Smooth muscle cell (in vitro differentiated cells): ENCODE data around the gene NAIF1. TPM values are rescaled to one million over a fixed set of nuclear protein-coding genes. Genes with fewer than 3 reads are reported as not detected.

Experiments
- DNase-seq: peaks from one replicate; lab custom pipeline; 2025; ENCODE audit not compliant: unreplicated experiment; lab: John Stamatoyannopoulos, UW
- H2AFZ ChIP-seq: fragments of 200-600 bp; sonication (generic); 2 replicates; pipeline ENCODE4 v1.6.0; 2016; ENCODE audit warnings: antibody characterized with exemption, low read depth, mild to moderate bottlenecking
- H3F3A ChIP-seq: fragments of 200-600 bp; sonication (generic); 2 replicates; pipeline ENCODE4 v1.6.0; 2017; ENCODE audit warnings: antibody characterized with exemption, low read depth
- H3K27ac ChIP-seq: fragments of 200-600 bp; sonication (generic); 2 replicates; pipeline ENCODE4 v1.5.1; 2016; ENCODE audit warnings: low read depth, mild to moderate bottlenecking
- H3K27me3 ChIP-seq: fragments of 200-600 bp; sonication (generic); 2 replicates; pipeline ENCODE4 v1.6.1; 2016; ENCODE audit warnings: low read depth, mild to moderate bottlenecking
- H3K36me3 ChIP-seq: fragments of 200-600 bp; sonication (generic); 2 replicates; pipeline ENCODE4 v1.5.1; 2016; ENCODE audit warnings: low read depth
- H3K4me1 ChIP-seq: fragments of 200-600 bp; sonication (generic); 2 replicates; pipeline ENCODE4 v1.5.1; 2016; ENCODE audit warnings: low read depth
- H3K4me2 ChIP-seq: fragments of 200-600 bp; sonication (generic); 2 replicates; pipeline ENCODE4 v1.6.0; 2016; ENCODE audit warnings: mild to moderate bottlenecking
- H3K4me3 ChIP-seq: fragments of 200-600 bp; sonication (generic); 2 replicates; pipeline ENCODE4 v1.5.1; 2016; ENCODE audit warnings: mild to moderate bottlenecking
- H3K79me2 ChIP-seq: fragments of 200-600 bp; sonication (generic); 2 replicates; pipeline ENCODE4 v1.6.0; 2016; ENCODE audit warnings: low read depth, mild to moderate bottlenecking
- H3K9ac ChIP-seq: fragments of 200-600 bp; sonication (generic); 2 replicates; pipeline ENCODE4 v1.6.0; 2016; ENCODE audit warnings: low read depth
- H3K9me3 ChIP-seq: fragments of 200-600 bp; sonication (generic); replicated peaks from 2 replicates; pipeline ENCODE4 v1.5.1; 2016; ENCODE audit warnings: low read depth
- H4K20me1 ChIP-seq: fragments of 200-600 bp; sonication (generic); 2 replicates; pipeline ENCODE4 v1.6.0; 2016; ENCODE audit warnings: low read depth
- WGBS: methylation state at CpG from one replicate; pipeline ENCODE4 v1.1.7; 2016; ENCODE audit warnings: low lambda C conversion rate; 5-methylcytosine and 5-hydroxymethylcytosine counted together
- polyA plus RNA-seq: library from polyadenylated mRNA; unstranded; fragments of >200 nt; fragmentation: Nextera tagmentation; extraction: Ambion mirVana; gene quantifications from 2 replicates; pipeline ENCODE4 v1.2.1, GENCODE V29; 2016
- total RNA-seq: library from RNA; depleted of rRNA; stranded (reverse); fragments of >200 nt; gene quantifications from 2 replicates; pipeline ENCODE4 v1.2.3, GENCODE V29; 2014
- TF ChIP-seq, protein P1 (sequence below): fragments of 200-600 bp; sonication (generic); IDR thresholded peaks from 2 replicates; pipeline ENCODE4 v1.5.1; 2017; ENCODE audit warnings: borderline replicate concordance, mild to moderate bottlenecking, antibody characterized with exemption; ENCODE audit not compliant: insufficient read depth, poor library complexity, severe bottlenecking

The NAIF1 gene
- total and polyA plus RNA-seq, 2 experiments from 2014 or later, result 3.8 to 6.7 TPM

DNA sequence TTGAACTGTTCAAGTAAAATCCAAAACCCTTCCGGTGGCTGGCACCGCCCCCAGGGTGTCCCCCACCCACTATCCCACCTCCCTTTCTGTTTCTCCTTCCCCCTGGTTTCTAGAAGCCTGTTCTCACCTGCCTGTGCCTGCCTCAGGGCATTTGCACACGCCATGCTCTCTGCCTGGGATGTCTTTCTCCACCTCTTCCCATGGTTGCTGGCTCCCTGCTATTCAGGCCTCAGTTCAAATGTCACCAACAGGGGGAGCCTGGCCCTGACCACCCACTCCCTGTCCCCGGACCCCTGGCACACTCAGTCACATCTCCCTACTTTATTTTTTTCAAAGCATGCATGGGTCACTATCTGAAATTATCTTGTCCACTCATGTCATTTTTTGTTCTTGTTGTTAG, 46.4 kb downstream of the NAIF1 start:
- H3K4me1 ChIP-seq, result no peaks in the 10 kb centered on the region
- no peak overlapping the region for H3K27ac ChIP-seq
- no peaks in the 10 kb centered on the region for H3K9me3 ChIP-seq
- H3F3A ChIP-seq, result no peaks in the 10 kb centered on the region
- TF ChIP-seq, protein P1, sequence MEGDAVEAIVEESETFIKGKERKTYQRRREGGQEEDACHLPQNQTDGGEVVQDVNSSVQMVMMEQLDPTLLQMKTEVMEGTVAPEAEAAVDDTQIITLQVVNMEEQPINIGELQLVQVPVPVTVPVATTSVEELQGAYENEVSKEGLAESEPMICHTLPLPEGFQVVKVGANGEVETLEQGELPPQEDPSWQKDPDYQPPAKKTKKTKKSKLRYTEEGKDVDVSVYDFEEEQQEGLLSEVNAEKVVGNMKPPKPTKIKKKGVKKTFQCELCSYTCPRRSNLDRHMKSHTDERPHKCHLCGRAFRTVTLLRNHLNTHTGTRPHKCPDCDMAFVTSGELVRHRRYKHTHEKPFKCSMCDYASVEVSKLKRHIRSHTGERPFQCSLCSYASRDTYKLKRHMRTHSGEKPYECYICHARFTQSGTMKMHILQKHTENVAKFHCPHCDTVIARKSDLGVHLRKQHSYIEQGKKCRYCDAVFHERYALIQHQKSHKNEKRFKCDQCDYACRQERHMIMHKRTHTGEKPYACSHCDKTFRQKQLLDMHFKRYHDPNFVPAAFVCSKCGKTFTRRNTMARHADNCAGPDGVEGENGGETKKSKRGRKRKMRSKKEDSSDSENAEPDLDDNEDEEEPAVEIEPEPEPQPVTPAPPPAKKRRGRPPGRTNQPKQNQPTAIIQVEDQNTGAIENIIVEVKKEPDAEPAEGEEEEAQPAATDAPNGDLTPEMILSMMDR, result peak; percentile 8
- WGBS, result 87% methylated on average over 2 of the region's 4 CpGs
- H3K79me2 ChIP-seq, result no peaks in the 10 kb centered on the region
- no peak for DNase-seq
- no peak overlapping the region for H3K4me2 ChIP-seq
- H3K36me3 ChIP-seq, result no peaks in the 10 kb centered on the region
- H4K20me1 ChIP-seq, result no peaks in the 10 kb centered on the region
- no peaks in the 10 kb centered on the region for H3K27me3 ChIP-seq
- H3K9ac ChIP-seq, result no peak overlapping the region
- no peak overlapping the region for H3K4me3 ChIP-seq
- H2AFZ ChIP-seq, result no peak overlapping the region

DNA sequence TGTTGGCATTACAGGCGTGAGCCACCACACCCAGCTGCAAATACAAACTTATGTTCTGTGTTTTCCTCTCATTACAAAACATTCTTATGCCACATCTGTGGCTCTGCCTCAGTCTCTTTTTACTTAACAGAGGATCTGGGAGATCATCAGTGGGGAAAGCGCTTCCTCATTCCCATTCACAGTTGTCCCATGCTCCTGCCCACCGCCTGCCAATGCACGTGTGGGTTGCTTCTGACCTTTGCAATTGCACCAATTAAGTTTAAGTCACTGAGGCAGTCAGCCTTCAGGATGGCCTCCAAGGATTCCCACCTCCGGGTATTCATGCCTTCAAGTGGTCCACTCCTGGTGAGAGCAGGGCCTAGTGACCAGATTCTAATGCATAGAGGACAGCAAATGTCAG, 51.4 kb downstream of the NAIF1 start:
- Histone ChIP-seq H3K27me3 (no peaks in the 10 kb centered on the region), H4K20me1 (no peaks in the 10 kb centered on the region)

More for the DNA sequence above, 51.4 kb downstream of the NAIF1 start:
- Histone ChIP-seq H3K9ac (no peak overlapping the region), H3K4me2 (no peak overlapping the region), H3K36me3 (no peaks in the 10 kb centered on the region), H2AFZ (no peak overlapping the region), H3K27ac (no peak overlapping the region), H3K4me3 (no peak overlapping the region), H3K79me2 (no peaks in the 10 kb centered on the region), H3K9me3 (no peaks in the 10 kb centered on the region), H3F3A (no peaks in the 10 kb centered on the region), H3K4me1 (no peaks in the 10 kb centered on the region)
- TF ChIP-seq, protein P1, result no peak
- DNase-seq, result no peak
- 88% methylated on average over 5 of the region's 5 CpGs for WGBS

Other genes with a start within 250 kb of the NAIF1 start
- 11.1 and 12.6 TPM in 2 replicates for gene ENG, start 212.7 kb downstream of the NAIF1 start, total RNA-seq
- 42.4 and 54.1 TPM in 2 replicates for gene ENG, start 212.7 kb downstream of the NAIF1 start, polyA plus RNA-seq
- gene AK1, start 189.6 kb downstream of the NAIF1 start, total RNA-seq, result 22.2 and 52.4 TPM in 2 replicates
- gene AK1, start 189.6 kb downstream of the NAIF1 start, polyA plus RNA-seq, result 97.8 and 115 TPM in 2 replicates
- gene ST6GALNAC6, start 167.7 kb downstream of the NAIF1 start, total RNA-seq, result 34.3 and 36.4 TPM in 2 replicates
- gene ST6GALNAC6, start 167.7 kb downstream of the NAIF1 start, polyA plus RNA-seq, result 48.8 and 65.8 TPM in 2 replicates
- 5.3 and 22.5 TPM in 2 replicates for gene ST6GALNAC4, start 150.3 kb downstream of the NAIF1 start, total RNA-seq
- gene ST6GALNAC4, start 150.3 kb downstream of the NAIF1 start, polyA plus RNA-seq, result 12.1 and 13.6 TPM in 2 replicates
- gene PIP5KL1, start 136.5 kb downstream of the NAIF1 start, total RNA-seq, result 1.1 and 9.2 TPM in 2 replicates
- 2.7 and 9.7 TPM in 2 replicates for gene PIP5KL1, start 136.5 kb downstream of the NAIF1 start, polyA plus RNA-seq
- 23.6 and 26.0 TPM in 2 replicates for gene DPM2, start 129.5 kb downstream of the NAIF1 start, total RNA-seq
- 68.5 and 72.8 TPM in 2 replicates for gene DPM2, start 129.5 kb downstream of the NAIF1 start, polyA plus RNA-seq
- 9.2 and 21.2 TPM in 2 replicates for gene EEIG1, start 86.3 kb downstream of the NAIF1 start, total RNA-seq
- gene EEIG1, start 86.3 kb downstream of the NAIF1 start, polyA plus RNA-seq, result 18.1 and 19.4 TPM in 2 replicates
- gene SLC25A25, start 912 bp upstream of the NAIF1 start, total RNA-seq, result 15.7 and 20.6 TPM in 2 replicates
- gene SLC25A25, start 912 bp upstream of the NAIF1 start, polyA plus RNA-seq, result 19.9 and 20.5 TPM in 2 replicates
- 20.7 and 31.5 TPM in 2 replicates for gene PTGES2, start 60.4 kb upstream of the NAIF1 start, total RNA-seq
- 78.6 and 102 TPM in 2 replicates for gene PTGES2, start 60.4 kb upstream of the NAIF1 start, polyA plus RNA-seq
- not detected in 2 replicates for gene LCN2, start 82.1 kb upstream of the NAIF1 start, total RNA-seq
- gene LCN2, start 82.1 kb upstream of the NAIF1 start, polyA plus RNA-seq, result 0.38 TPM in 1 of 2 replicates, not detected in the other
- gene BBLN, start 92.9 kb upstream of the NAIF1 start, total RNA-seq, result 209 and 229 TPM in 2 replicates
- gene BBLN, start 92.9 kb upstream of the NAIF1 start, polyA plus RNA-seq, result 119 and 133 TPM in 2 replicates
- 23.5 and 24.2 TPM in 2 replicates for gene CIZ1, start 124.3 kb upstream of the NAIF1 start, total RNA-seq
- gene CIZ1, start 124.3 kb upstream of the NAIF1 start, polyA plus RNA-seq, result 81.1 and 84.0 TPM in 2 replicates
- gene DNM1, start 136.1 kb upstream of the NAIF1 start, total RNA-seq, result 25.3 and 29.7 TPM in 2 replicates
- 48.9 and 50.7 TPM in 2 replicates for gene DNM1, start 136.1 kb upstream of the NAIF1 start, polyA plus RNA-seq
- gene GOLGA2, start 208.7 kb upstream of the NAIF1 start, total RNA-seq, result 99.5 and 101 TPM in 2 replicates
- gene GOLGA2, start 208.7 kb upstream of the NAIF1 start, polyA plus RNA-seq, result 55.4 and 70.1 TPM in 2 replicates
- gene SWI5, start 209.0 kb upstream of the NAIF1 start, total RNA-seq, result 41.0 and 47.1 TPM in 2 replicates
- gene SWI5, start 209.0 kb upstream of the NAIF1 start, polyA plus RNA-seq, result 71.1 and 77.2 TPM in 2 replicates